Panc1 (cell line): Measurements from ENCODE around the gene NIPA2. TPM values are rescaled to one million over a fixed set of nuclear protein-coding genes. Genes with fewer than 3 reads are reported as not detected.

Experiments
- ATAC-seq: fragments of 200-7000 bp; cut with Tn5 transposase; 2 replicates; pipeline ENCODE4 v1.9.1; 2020; ENCODE audit warnings: mild to moderate bottlenecking, moderate library complexity
- BruUV-seq: library from RNA; stranded (reverse); fragments of 400-500 nt; replicated peaks from 2 replicates; lab custom pipeline; 2021; lab: Mats Ljungman, UMichigan
- CTCF ChIA-PET: fragments of 300-600 bp; sonication (Branson Sonifier 250); formaldehyde crosslinking; loops from one replicate; lab custom pipeline; 2022; ENCODE audit warnings: antibody characterized with exemption; lab: Charles Lee
- POLR2A ChIA-PET: fragments of 300-600 bp; sonication (Branson Sonifier 250); formaldehyde crosslinking; loops from one replicate; lab custom pipeline; 2022; ENCODE audit warnings: antibody characterized with exemption; lab: Charles Lee
- DNase-seq: peaks from one replicate; pipeline ENCODE4 v3.0.0-alpha.2; 2010; ENCODE audit warnings: low read depth, low spot score
- H3K27ac ChIP-seq: 2 replicates; pipeline ENCODE4 v1.5.1; 2011; ENCODE audit warnings: mild to moderate bottlenecking, low read length, inconsistent platforms
- H3K27me3 ChIP-seq: fragments of 200-500 bp; sonication (Bioruptor generic); 2 replicates; pipeline ENCODE4 v1.6.0; 2014; ENCODE audit warnings: low read length, inconsistent platforms; ENCODE audit not compliant: control insufficient read depth, insufficient read depth
- H3K36me3 ChIP-seq: fragments of 200-500 bp; sonication (Bioruptor generic); 2 replicates; pipeline ENCODE4 v1.5.1; 2014; ENCODE audit warnings: inconsistent platforms, mild to moderate bottlenecking, low read length, moderate library complexity; ENCODE audit not compliant: control insufficient read depth, insufficient read depth
- H3K4me1 ChIP-seq: 2 replicates; pipeline ENCODE4 v1.5.1; 2011; ENCODE audit warnings: inconsistent platforms, mild to moderate bottlenecking, low read length, moderate library complexity; ENCODE audit not compliant: control insufficient read depth, insufficient read depth
- H3K4me3 ChIP-seq, 2 experiments: 2 replicates each; pipeline ENCODE4 v1.5.1; 2011 to 2012; ENCODE audit warnings: low read depth in 2 of 2, low read length in 2 of 2, mild to moderate bottlenecking in 2 of 2, inconsistent platforms in 1 of 2, moderate library complexity in 1 of 2
- H3K9me3 ChIP-seq: fragments of 200-500 bp; sonication (Bioruptor generic); 2 replicates; pipeline ENCODE4 v1.5.1; 2014; ENCODE audit warnings: low read depth, mild to moderate bottlenecking, inconsistent platforms, low read length, moderate library complexity; ENCODE audit not compliant: control insufficient read depth, insufficient read depth
- POLR2AphosphoS5 ChIP-seq: IDR thresholded peaks from 2 replicates; pipeline ENCODE4 v1.6.1; 2012; ENCODE audit warnings: mild to moderate bottlenecking, low read depth, low read length, moderate library complexity
- SIN3A ChIP-seq: IDR thresholded peaks from 2 replicates; pipeline ENCODE4 v1.6.1; 2012; ENCODE audit warnings: low read depth, mild to moderate bottlenecking, low read length, moderate library complexity, borderline replicate concordance; ENCODE audit not compliant: insufficient read depth
- TCF7L2 ChIP-seq: IDR thresholded peaks from 2 replicates; pipeline ENCODE4 v1.6.1; 2011; ENCODE audit warnings: mild to moderate bottlenecking, low read depth, low read length, inconsistent platforms
- in situ Hi-C: cut with HindIII; loops from 2 replicates; pipeline ENCODE4 v1.10.0; 2016; ENCODE audit warnings: low sequenced_read_pairs, low pct_unique_long_range_greater_than_20kb
- intact Hi-C: fragments of 100-400 bp; cut with micrococcal nuclease; formaldehyde crosslinking; loops from one replicate; pipeline ENCODE4 v1.10.0; 2022; ENCODE audit not compliant: unreplicated experiment
- total RNA-seq: library from RNA; stranded (reverse); gene quantifications from one replicate; pipeline ENCODE4 v1.2.1, GENCODE V29; 2021; ENCODE audit not compliant: unreplicated experiment
- TF ChIP-seq, protein P1 (sequence below): fragments of 450-650 bp; IDR thresholded peaks from 2 replicates; pipeline ENCODE4 v1.5.1; 2017; ENCODE audit warnings: mild to moderate bottlenecking
- TF ChIP-seq, protein P2 (sequence below), 2 experiments: IDR thresholded peaks; 2 replicates each; pipeline ENCODE4 v1.6.1; 2011 to 2012; ENCODE audit warnings: low read depth in 2 of 2, control low read depth in 1 of 2, low read length in 1 of 2, mild to moderate bottlenecking in 1 of 2, moderate library complexity in 1 of 2; ENCODE audit not compliant: insufficient read depth in 1 of 2

Gene NIPA2
- total RNA-seq, 1 experiment from 2014 or later: 94.8 TPM

GRCh38 chr15:22874966-22875365 lies 36.5 kb downstream of the NIPA2 start:
- Histone ChIP-seq H3K4me1 (no peaks in the 10 kb centered on the region), H3K4me3 (no peak overlapping the region), H3K9me3 (no peaks in the 10 kb centered on the region), H3K36me3 (no peaks in the 10 kb centered on the region; the same call in none of the 2 replicates), H3K27me3 (no peaks in the 10 kb centered on the region), H3K27ac (no peak overlapping the region)
- ChIA-PET CTCF (no interaction called here), POLR2A (no interaction called here)
- intact Hi-C loops: no loop called here
- TF ChIP-seq, protein P1, sequence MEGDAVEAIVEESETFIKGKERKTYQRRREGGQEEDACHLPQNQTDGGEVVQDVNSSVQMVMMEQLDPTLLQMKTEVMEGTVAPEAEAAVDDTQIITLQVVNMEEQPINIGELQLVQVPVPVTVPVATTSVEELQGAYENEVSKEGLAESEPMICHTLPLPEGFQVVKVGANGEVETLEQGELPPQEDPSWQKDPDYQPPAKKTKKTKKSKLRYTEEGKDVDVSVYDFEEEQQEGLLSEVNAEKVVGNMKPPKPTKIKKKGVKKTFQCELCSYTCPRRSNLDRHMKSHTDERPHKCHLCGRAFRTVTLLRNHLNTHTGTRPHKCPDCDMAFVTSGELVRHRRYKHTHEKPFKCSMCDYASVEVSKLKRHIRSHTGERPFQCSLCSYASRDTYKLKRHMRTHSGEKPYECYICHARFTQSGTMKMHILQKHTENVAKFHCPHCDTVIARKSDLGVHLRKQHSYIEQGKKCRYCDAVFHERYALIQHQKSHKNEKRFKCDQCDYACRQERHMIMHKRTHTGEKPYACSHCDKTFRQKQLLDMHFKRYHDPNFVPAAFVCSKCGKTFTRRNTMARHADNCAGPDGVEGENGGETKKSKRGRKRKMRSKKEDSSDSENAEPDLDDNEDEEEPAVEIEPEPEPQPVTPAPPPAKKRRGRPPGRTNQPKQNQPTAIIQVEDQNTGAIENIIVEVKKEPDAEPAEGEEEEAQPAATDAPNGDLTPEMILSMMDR: no peak
- TF ChIP-seq SIN3A (no peak), TCF7L2 (no peak), POLR2AphosphoS5 (no peak)
- TF ChIP-seq, protein P2, sequence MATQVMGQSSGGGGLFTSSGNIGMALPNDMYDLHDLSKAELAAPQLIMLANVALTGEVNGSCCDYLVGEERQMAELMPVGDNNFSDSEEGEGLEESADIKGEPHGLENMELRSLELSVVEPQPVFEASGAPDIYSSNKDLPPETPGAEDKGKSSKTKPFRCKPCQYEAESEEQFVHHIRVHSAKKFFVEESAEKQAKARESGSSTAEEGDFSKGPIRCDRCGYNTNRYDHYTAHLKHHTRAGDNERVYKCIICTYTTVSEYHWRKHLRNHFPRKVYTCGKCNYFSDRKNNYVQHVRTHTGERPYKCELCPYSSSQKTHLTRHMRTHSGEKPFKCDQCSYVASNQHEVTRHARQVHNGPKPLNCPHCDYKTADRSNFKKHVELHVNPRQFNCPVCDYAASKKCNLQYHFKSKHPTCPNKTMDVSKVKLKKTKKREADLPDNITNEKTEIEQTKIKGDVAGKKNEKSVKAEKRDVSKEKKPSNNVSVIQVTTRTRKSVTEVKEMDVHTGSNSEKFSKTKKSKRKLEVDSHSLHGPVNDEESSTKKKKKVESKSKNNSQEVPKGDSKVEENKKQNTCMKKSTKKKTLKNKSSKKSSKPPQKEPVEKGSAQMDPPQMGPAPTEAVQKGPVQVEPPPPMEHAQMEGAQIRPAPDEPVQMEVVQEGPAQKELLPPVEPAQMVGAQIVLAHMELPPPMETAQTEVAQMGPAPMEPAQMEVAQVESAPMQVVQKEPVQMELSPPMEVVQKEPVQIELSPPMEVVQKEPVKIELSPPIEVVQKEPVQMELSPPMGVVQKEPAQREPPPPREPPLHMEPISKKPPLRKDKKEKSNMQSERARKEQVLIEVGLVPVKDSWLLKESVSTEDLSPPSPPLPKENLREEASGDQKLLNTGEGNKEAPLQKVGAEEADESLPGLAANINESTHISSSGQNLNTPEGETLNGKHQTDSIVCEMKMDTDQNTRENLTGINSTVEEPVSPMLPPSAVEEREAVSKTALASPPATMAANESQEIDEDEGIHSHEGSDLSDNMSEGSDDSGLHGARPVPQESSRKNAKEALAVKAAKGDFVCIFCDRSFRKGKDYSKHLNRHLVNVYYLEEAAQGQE (IDR thresholded peaks at IDR 0.05; ENCODE audit: insufficient read depth in 1 of 2, low read depth in 2 of 2, low read length in 1 of 2): no peak
- BruUV-seq: no TSS peak
- in situ Hi-C loops: no loop called here
- ATAC-seq (no peak), DNase-seq (no peak)

- no peak overlapping the region for H3K27ac ChIP-seq
- CTCF ChIA-PET: no interaction called here
- intact Hi-C loops (no loop called here), in situ Hi-C loops (no loop called here)
- H3K4me1 ChIP-seq: no peaks in the 10 kb centered on the region
- H3K4me3 ChIP-seq: no peak overlapping the region
- no peaks in the 10 kb centered on the region for H3K27me3 ChIP-seq
- BruUV-seq: no TSS peak
- DNase-seq: no peak
- no peaks in the 10 kb centered on the region for H3K9me3 ChIP-seq
- no peaks in the 10 kb centered on the region; the same call in 1 of the 2 replicates for H3K36me3 ChIP-seq
- POLR2A ChIA-PET: no interaction called here
- ATAC-seq: no peak
- TF ChIP-seq, protein P2 (IDR thresholded peaks at IDR 0.05; ENCODE audit: insufficient read depth in 1 of 2, low read depth in 2 of 2, low read length in 1 of 2): no peak
- TF ChIP-seq SIN3A (no peak), TCF7L2 (no peak)
Measured at GRCh38 chr15:22877117-22877516, 38.7 kb downstream of the NIPA2 start.
